Suprapubic skin (tissue), 4 donors: ENCODE data around the gene ACBD3. TPM values are rescaled to one million over a fixed set of nuclear protein-coding genes. Genes with fewer than 3 reads are reported as not detected.
A peak's percentile ranks its signal among the peaks of the same experiment; 100 is the strongest.

Source experiments
- DNase-seq, 2 donors: peaks; one replicate each; pipeline ENCODE4 v3.0.0-alpha.2; 2019; ENCODE audit warnings: low spot score in 2 of 2
- H3K27ac ChIP-seq: fragments of 200-600 bp; sonication (generic); one replicate; pipeline ENCODE4 v1.5.1; 2019
- H3K27me3 ChIP-seq: fragments of 200-600 bp; sonication (generic); one replicate; pipeline ENCODE4 v1.5.1; 2019
- H3K36me3 ChIP-seq: fragments of 200-600 bp; sonication (generic); one replicate; pipeline ENCODE4 v1.5.1; 2019
- H3K4me1 ChIP-seq: fragments of 200-600 bp; sonication (generic); one replicate; pipeline ENCODE4 v1.5.1; 2019
- H3K4me3 ChIP-seq: fragments of 200-600 bp; sonication (generic); one replicate; pipeline ENCODE4 v1.5.1; 2019; ENCODE audit warnings: mild to moderate bottlenecking
- H3K9me3 ChIP-seq: fragments of 200-600 bp; sonication (generic); one replicate; pipeline ENCODE4 v1.5.1; 2019
- EP300 ChIP-seq: sonication (generic); formaldehyde crosslinking; IDR thresholded peaks from one replicate; pipeline ENCODE4 v1.6.1; 2017; ENCODE audit warnings: antibody characterized with exemption
- POLR2A ChIP-seq, 2 donors: fragments of 450-650 bp; IDR thresholded peaks; one replicate each; pipeline ENCODE4 v1.6.1; 2017; ENCODE audit warnings: antibody characterized with exemption in 2 of 2, mild to moderate bottlenecking in 2 of 2, moderate library complexity in 2 of 2
- POLR2AphosphoS5 ChIP-seq, 3 donors: sonication (generic); formaldehyde crosslinking; IDR thresholded peaks; one replicate each; pipeline ENCODE4 v1.6.1; 2017; ENCODE audit warnings: antibody characterized with exemption in 3 of 3
- WGBS: methylation state at CpG from one replicate; pipeline ENCODE4 v1.1.5; 2018; 5-methylcytosine and 5-hydroxymethylcytosine counted together
- total RNA-seq, 4 donors: library from RNA; depleted of rRNA; stranded (reverse); fragments of >200 nt; gene quantifications; one replicate each; pipeline ENCODE4 v1.1.0, GENCODE V29; 2016
- TF ChIP-seq, protein P1 (sequence below), 2 donors: fragments of 200-600 bp in 1 of 2; fragments of 450-650 bp in 1 of 2; sonication (generic) in 1 of 2; IDR thresholded peaks; one replicate each; pipeline ENCODE4 v1.5.1; 2016 to 2019; ENCODE audit warnings: antibody characterized with exemption in 2 of 2, mild to moderate bottlenecking in 1 of 2, moderate library complexity in 1 of 2

ACBD3 gene
- total RNA-seq, 4 donors from 2014 or later, result 38.0 to 64.5 (median 42.4) TPM

DNA sequence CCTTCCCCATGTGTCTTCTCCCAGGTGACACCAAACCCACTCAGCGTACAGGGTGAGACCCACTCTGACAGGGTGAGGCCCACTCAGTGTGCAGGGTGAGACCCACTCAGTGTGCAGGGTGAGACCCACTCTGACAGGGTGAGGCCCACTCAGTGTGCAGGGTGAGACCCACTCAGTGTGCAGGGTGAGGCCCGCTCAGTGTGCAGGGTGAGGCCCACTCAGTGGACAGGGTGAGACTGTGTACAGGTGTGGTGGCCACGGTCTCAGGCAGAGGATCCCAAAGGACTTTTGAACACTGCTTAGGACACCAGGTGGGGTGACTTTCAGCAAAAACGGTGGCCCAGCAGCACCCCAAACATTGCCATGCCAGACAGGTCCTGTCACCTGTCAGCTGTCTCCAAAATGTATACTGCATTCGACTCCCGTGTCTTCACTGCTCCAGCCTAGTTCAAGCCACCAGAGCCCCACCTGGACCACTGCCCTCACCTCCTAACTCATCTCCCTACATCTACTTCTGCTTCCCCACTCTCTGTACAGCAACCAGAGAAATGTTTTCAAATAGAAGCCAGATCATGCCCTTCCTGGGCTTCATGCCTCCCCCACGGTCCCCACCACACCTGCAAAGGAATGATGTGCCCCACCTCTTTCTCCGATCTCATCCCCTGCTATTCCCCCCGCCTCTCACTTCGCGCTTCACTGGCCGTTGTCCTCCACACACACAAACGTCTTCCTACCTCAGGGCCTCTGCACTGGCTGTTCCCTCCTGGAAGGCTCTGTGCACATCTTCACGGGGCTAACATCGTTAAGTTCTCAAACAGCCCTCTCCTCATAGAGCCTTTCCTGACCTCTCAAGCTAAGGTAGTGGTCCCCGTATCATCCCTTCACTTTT, 52.1 kb downstream of the ACBD3 start:
- 59% methylated on average over 16 of the region's 16 CpGs for WGBS
- H3K4me1 ChIP-seq, result peaks cover 42% of the 10 kb centered on the region
- DNase-seq, result no peak
- H3K9me3 ChIP-seq, result no peaks in the 10 kb centered on the region
- H3K36me3 ChIP-seq, result no peaks in the 10 kb centered on the region
- peak overlapping the region; percentile 85 for H3K27ac ChIP-seq
- TF ChIP-seq POLR2A (IDR thresholded peaks at IDR 0.05), result no peak
- TF ChIP-seq EP300, result no peak
- TF ChIP-seq, protein P1, sequence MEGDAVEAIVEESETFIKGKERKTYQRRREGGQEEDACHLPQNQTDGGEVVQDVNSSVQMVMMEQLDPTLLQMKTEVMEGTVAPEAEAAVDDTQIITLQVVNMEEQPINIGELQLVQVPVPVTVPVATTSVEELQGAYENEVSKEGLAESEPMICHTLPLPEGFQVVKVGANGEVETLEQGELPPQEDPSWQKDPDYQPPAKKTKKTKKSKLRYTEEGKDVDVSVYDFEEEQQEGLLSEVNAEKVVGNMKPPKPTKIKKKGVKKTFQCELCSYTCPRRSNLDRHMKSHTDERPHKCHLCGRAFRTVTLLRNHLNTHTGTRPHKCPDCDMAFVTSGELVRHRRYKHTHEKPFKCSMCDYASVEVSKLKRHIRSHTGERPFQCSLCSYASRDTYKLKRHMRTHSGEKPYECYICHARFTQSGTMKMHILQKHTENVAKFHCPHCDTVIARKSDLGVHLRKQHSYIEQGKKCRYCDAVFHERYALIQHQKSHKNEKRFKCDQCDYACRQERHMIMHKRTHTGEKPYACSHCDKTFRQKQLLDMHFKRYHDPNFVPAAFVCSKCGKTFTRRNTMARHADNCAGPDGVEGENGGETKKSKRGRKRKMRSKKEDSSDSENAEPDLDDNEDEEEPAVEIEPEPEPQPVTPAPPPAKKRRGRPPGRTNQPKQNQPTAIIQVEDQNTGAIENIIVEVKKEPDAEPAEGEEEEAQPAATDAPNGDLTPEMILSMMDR (IDR thresholded peaks at IDR 0.05), result no peak
- no peak for TF ChIP-seq POLR2AphosphoS5 (IDR thresholded peaks at IDR 0.05)
- H3K27me3 ChIP-seq, result no peaks in the 10 kb centered on the region
- H3K4me3 ChIP-seq, result no peak overlapping the region

DNA sequence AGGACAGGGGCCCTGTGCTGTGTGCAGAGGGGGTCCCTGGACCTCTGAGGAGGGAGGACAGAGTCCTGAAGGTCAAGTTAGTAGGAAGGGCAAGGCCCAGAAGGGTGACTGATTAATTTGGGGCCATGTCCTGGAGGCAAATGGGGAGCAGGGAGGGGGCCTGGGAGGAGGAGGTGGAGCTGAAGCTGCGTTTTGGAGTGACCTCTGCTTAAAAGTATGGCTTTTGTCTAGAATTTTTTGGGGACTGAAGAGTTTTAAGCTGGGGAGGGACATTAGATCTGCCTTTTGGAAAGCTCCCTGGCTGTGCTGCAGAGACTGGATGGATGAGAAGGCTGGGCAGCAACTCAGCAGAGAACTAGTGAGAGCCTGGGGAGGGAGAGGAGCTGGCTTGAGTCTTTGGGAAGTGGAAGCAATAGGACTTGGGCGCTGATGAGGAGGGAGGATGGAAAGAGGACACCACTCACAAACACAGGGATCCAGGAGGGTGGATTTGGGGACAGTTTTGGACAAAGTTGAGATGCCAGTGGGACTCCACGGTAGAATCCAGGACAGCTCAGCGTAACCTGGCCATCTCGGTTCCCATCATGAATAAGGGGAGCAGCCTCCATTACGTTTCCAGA, 52.9 kb downstream of the ACBD3 start:
- DNase-seq, result no peak
- Histone ChIP-seq H3K4me3 (peak overlapping the region; percentile 5), H3K9me3 (no peaks in the 10 kb centered on the region), H3K27me3 (no peaks in the 10 kb centered on the region), H3K4me1 (peaks cover 47% of the 10 kb centered on the region), H3K36me3 (no peaks in the 10 kb centered on the region), H3K27ac (peak overlapping the region; percentile 85)
- WGBS, result 76% methylated on average over 6 of the region's 6 CpGs
- TF ChIP-seq, protein P1 (IDR thresholded peaks at IDR 0.05), result no peak
- TF ChIP-seq POLR2A (IDR thresholded peaks at IDR 0.05) (no peak), EP300 (no peak), POLR2AphosphoS5 (IDR thresholded peaks at IDR 0.05) (no peak)

DNA sequence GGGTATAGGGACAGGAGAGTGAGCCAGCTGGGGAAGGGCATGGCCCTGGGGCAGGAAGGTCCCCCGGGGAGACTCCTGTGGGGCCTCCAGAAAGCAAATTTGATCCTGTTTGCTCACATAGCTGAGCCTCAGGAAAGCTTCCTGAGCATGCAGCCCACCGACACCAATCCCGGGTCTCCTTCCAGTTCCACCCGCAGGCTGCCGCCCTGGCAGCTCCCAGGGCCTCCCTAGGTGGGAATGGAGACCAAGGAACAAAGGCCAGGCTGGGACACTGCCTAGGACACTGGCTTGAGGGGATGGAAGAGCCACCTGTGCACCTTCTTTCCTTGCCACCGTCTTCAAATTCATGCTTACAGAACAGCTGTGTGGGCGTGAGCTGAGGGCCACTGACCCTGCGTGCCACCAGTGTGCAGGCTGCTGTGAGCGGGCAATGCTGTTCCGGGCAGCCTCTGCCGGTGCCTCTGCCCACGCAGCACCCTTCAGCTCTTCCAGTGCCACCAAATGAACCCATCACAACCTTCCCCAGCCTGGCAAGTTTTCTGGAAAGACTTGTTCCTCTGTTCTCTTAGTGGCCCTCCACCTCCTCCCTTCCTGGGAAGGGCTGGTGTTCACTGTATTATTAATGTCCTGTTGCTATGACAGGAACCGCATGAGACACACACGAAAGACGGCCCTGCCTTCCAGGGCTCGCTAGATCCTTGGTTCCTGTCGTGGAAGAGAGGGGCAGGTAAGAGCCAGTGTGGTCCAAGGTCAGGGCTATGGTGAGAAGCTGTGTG, 53.6 kb downstream of the ACBD3 start:
- no peaks in the 10 kb centered on the region for H3K27me3 ChIP-seq
- peak overlapping the region; percentile 5 for H3K4me3 ChIP-seq
- H3K9me3 ChIP-seq, result no peaks in the 10 kb centered on the region
- 27% methylated on average over 14 of the region's 17 CpGs for WGBS
- no peak for DNase-seq
- no peaks in the 10 kb centered on the region for H3K36me3 ChIP-seq
- peak in 2 of 3 donors; percentile 28 to 77 for TF ChIP-seq POLR2AphosphoS5 (IDR thresholded peaks at IDR 0.05)
- TF ChIP-seq EP300, result no peak
- peak overlapping the region; percentile 85 for H3K27ac ChIP-seq
- H3K4me1 ChIP-seq, result peaks cover 54% of the 10 kb centered on the region

DNA sequence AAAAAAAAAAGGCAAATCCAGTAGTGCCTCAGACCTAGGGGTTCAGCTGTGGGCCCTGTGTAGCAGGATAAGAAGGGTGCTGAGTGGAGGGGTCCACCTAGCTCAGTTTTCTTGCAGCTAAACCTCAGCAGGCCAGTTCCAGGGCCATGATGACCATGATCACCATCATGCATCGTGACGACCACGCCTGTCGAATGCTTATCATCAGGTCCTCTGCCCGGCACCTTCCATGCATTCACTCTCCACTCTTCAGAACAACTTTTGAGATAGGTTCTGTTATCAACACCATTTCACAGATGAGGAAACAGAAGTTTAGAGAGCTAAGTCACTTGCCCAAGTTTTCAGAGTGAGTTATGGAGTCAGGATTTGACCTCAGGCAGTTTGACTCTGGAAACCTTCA, 54.9 kb downstream of the ACBD3 start:
- Histone ChIP-seq H3K4me1 (peaks cover 60% of the 10 kb centered on the region), H3K4me3 (no peak overlapping the region), H3K27me3 (no peaks in the 10 kb centered on the region), H3K9me3 (no peaks in the 10 kb centered on the region), H3K27ac (no peak overlapping the region), H3K36me3 (no peaks in the 10 kb centered on the region)
- TF ChIP-seq POLR2A (IDR thresholded peaks at IDR 0.05) (no peak), EP300 (no peak), POLR2AphosphoS5 (IDR thresholded peaks at IDR 0.05) (no peak)
- TF ChIP-seq, protein P1 (IDR thresholded peaks at IDR 0.05), result no peak
- WGBS, result 82% methylated on average over 5 of the region's 5 CpGs
- DNase-seq, result no peak

DNA sequence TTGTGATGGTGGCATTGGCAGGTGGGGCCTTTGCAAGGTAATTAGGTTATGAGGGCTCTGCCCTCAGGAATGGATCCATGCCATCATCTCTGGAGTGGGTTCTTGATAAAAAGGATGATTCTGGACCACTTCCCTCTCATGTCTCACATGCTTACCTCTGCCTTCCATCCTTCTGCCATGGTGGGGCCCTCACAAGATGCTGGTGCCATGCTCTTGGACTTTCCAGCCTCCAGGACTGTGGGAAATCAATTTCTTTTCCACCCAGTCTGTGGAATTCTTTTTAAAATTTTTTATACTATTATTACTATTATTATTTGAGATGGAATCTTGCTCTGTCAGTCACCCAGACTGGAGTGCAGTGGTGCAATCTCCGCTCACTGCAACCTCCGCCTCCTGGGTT, 57.3 kb downstream of the ACBD3 start:
- H3K4me1 ChIP-seq, result peaks cover 52% of the 10 kb centered on the region
- no peaks in the 10 kb centered on the region for H3K9me3 ChIP-seq
- H3K4me3 ChIP-seq, result no peak overlapping the region
- DNase-seq, result no peak
- TF ChIP-seq EP300 (no peak), POLR2AphosphoS5 (IDR thresholded peaks at IDR 0.05) (no peak), POLR2A (IDR thresholded peaks at IDR 0.05) (no peak)
- TF ChIP-seq, protein P1 (IDR thresholded peaks at IDR 0.05), result no peak
- peak overlapping the region; percentile 92 for H3K27ac ChIP-seq
- H3K27me3 ChIP-seq, result no peaks in the 10 kb centered on the region
- no peaks in the 10 kb centered on the region for H3K36me3 ChIP-seq
- 100% methylated on average over 2 of the region's 2 CpGs for WGBS
